ENCODE measurements around the gene PRPF6.
A peak's percentile ranks its signal among the peaks of the same experiment; 100 is the strongest.

The PRPF6 gene, protein sequence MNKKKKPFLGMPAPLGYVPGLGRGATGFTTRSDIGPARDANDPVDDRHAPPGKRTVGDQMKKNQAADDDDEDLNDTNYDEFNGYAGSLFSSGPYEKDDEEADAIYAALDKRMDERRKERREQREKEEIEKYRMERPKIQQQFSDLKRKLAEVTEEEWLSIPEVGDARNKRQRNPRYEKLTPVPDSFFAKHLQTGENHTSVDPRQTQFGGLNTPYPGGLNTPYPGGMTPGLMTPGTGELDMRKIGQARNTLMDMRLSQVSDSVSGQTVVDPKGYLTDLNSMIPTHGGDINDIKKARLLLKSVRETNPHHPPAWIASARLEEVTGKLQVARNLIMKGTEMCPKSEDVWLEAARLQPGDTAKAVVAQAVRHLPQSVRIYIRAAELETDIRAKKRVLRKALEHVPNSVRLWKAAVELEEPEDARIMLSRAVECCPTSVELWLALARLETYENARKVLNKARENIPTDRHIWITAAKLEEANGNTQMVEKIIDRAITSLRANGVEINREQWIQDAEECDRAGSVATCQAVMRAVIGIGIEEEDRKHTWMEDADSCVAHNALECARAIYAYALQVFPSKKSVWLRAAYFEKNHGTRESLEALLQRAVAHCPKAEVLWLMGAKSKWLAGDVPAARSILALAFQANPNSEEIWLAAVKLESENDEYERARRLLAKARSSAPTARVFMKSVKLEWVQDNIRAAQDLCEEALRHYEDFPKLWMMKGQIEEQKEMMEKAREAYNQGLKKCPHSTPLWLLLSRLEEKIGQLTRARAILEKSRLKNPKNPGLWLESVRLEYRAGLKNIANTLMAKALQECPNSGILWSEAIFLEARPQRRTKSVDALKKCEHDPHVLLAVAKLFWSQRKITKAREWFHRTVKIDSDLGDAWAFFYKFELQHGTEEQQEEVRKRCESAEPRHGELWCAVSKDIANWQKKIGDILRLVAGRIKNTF

DNA sequence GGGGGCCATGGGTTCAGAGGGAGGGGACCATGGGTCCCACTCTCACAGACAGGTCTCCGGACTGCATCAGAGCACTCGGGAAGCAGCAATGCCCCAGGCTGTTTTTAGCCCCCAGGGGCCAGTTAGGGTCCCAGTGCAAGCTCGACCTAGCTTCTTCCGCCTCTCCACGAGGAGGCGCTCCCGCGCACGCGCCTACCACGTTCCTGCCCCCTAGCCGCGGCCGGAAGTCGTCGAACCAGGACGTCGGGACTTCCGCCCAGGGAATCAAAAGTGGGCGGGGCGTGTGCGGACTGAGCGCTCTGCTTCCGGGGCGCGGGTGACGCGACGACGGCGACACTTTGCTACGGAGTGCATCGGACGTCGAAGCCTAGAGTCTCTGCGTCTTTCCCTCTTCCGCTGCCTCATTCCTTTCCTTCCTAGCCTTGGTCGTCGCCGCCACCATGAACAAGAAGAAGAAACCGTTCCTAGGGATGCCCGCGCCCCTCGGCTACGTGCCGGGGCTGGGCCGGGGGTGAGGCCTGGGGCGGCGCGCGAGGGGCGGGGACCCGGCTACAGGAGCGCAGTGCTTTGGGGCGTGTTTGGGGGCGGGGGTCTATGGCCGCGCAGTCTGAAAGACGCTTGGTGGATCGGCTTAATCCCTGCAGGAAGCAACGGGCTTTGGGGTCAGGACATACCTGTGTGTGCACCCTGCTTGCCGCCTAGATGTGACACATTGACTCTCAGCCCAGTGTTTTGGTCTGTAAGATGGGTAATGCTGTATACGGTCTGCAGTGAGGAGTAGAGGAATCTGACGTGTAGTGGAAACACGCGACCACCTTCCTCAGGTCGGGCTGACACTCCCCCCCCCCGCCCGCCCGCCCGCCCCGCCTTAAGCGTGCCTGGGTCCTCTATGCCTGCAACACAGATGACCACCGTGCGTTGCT is at the start of gene PRPF6:
Gene PRPF6 (plus strand): TSS at position 327 of the 923 bp plus-strand sequence. CDS start 114 bp downstream, at position 441.
- DNase-seq (ENCODE audit: low read depth in 2 of 2, low spot score in 1 of 2), result peak; percentile 83 to 89

DNA sequence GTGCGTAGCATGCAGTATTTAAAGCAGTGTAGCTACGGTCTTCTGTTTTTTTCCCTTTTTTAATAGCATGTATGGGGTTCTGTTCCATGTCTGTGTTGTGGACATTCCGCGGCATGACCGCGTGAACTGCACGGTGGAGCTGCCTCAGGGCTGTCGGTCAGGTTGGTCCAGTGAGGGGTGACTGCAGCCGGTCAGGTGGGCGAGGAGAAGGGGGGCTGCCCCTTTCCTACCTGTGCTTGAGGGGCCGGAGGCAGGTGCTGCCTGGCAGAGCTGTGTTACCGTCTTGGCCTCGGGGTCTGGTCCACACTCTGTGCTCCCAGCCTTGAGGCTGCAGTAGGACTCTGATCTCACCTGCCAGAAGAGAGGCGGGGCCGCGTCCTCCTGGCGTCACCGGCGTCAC is 49.2 kb upstream of the PRPF6 start:
- no peak for DNase-seq (ENCODE audit: low read depth in 2 of 2, low spot score in 1 of 2)

DNA sequence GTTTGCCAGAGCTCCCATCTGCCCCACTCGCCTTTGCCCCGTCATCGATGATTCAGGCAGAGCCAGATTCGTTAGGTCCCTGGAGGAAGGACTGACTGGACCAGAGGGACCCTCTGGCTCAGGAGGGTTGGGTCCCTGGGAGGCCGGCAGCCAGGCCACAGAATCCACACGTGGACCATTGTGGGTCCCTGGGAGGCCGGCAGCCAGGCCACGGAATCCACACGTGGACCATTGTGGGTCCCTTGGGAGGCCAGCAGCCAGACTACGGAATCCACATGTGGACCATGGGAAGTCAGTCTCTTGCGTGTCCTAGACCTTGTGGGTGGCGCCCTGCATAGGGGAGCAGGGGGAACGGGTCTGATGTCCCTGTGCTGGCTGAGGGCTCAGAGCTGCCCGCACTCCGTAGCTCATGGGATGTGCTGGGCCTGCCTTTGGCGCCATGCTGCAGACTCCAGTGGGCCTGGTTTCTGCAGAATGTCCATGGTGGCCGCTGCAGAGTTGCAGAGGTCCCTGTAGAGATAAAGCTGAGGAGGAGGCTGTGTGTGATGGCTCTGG is 48.2 kb upstream of the PRPF6 start:
- DNase-seq (ENCODE audit: low read depth in 2 of 2, low spot score in 1 of 2), result no peak

DNA sequence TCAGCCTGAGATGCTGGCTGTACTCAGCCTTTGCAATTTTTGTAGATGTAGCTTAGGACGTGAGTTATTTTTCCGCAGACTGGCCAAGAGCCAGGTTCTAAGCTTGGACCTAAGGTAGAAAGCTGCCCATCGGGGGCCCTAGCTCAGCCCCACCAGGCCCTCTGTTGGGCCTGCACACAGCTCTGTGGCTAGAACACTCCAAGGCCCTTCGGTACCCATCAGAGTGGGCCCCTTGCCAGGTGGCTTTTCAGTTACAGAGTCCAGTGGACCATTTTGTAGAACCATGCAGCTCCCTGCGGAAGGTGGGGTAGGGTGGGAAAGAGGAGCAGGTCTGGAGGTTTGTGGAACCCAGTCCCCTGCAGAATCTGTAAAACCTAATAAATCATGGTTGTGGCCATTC is 47.3 kb upstream of the PRPF6 start:
- no peak for DNase-seq (ENCODE audit: low read depth in 2 of 2, low spot score in 1 of 2)

DNA sequence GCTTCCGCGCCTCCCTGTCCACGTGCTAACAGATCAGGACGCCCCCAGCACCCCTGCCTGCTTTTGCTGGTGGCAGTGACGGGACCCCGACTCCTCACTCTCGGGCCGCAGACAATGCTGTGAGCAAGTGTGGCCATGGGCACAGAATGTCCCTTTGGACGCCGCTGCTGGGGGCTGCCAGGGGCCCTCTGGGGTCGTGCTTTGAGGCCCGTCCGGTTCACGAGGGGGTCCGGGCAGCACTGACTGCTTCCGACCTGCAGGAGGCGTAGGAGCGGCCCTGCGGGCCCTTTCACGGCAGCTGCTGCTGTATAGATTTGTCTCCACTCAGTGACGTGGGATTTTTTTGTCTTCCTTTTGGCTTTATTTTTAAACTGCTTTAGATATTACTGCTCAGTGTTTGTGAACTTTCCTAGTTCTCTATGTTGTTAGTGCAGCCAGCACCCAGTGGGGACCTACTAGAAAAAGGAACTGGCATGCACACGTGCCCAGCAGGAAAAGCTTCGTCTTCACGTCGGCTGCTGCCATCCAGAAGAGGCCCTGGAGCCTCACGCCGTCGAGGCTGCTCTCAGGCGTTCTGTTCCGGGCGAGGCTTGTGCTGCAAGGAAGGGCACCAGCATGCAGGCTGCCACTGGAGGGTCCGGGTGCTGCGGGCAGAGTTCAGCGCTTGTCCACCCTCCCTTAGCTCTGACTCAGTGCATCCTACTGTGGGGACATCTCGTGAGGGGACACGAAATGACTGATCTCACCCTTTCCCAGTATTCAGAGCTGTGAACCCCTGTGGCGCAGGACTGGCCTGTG is 46.5 kb upstream of the PRPF6 start:
- no peak for DNase-seq (ENCODE audit: low read depth in 2 of 2, low spot score in 1 of 2)

DNA sequence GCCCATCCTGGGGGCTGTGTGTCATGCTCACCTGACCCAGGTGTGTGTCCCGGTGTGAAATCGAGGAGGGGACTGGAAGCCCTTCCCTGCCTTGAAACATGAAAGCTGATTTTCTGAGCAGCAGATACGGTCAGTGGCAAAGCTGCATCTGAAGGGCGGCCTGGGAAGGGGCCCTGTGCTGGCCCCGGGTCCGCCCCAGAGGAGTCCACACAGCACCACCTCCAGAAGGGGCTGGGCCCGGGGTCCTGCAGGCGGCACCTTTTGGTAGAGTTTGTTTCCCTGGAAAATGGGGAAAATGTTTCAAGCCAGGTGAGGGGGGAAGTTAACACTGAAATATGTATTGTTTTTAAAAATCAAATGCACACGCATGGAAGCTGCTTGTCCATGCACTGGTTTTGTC is 45.5 kb upstream of the PRPF6 start:
- DNase-seq (ENCODE audit: low read depth in 2 of 2, low spot score in 1 of 2), result no peak

DNA sequence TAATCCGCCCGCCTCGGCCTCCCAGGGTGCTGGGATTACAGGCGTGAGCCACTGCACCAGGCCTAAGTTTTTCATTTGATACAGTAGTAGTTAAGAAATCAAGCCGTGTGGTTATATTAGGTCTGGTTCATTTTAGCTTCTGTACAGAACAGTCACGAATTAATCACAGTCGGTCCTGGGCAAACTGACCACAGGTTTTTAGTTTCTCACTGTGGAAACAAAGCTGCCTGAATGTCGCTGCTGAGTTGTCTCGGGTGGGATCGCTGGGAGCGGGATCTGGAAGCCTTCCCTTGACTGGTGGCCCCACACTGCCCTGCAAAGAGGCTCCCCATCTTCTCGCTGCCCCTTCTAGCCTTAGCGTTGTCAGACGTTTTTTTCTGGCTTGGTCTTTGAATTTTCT is 43.3 kb upstream of the PRPF6 start:
- no peak for DNase-seq (ENCODE audit: low read depth in 2 of 2, low spot score in 1 of 2)

DNA sequence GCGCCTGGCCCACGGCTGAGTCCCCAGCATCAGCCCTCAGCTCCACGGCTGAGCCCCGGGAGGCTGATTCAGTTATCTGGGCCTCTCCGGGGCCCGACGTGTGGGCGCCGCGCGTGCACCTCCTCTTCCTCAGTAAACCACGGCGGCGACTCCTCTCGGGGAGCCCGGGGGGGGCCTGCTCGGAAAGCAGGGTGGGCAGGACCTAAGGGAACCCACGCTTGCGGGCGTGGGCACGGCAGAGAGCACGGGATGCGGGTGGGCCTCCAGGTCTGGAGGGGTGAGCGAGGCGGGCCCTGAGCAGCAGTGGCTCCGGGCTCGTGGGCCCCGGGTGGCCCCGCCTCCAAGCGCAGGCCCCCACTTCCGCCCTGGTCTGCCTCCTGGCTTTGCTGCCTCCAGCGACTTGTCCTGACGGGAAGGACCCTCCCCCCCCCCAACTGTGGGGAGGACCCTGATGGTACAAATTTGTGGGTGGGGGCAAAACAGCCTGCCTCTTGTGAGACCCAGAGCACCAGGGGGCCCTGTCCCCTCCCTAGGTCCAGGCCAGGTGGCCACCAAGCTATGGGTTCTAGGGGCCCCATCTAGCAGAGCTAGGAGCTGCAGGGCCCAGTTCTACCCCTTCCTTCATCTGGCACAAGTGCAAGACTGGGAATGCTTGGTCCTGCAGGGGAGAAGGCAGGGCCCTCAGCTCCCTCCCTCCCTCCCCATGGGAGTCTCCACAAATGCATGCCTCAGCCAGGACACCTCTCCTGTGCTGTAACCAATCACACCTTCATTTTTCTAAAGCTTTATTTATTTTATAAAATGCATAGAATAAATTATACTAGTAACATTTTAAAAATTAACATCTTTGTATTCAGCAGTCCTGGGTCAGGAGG is 41.6 kb upstream of the PRPF6 start:
- DNase-seq (ENCODE audit: low read depth in 2 of 2, low spot score in 1 of 2), result no peak

DNA sequence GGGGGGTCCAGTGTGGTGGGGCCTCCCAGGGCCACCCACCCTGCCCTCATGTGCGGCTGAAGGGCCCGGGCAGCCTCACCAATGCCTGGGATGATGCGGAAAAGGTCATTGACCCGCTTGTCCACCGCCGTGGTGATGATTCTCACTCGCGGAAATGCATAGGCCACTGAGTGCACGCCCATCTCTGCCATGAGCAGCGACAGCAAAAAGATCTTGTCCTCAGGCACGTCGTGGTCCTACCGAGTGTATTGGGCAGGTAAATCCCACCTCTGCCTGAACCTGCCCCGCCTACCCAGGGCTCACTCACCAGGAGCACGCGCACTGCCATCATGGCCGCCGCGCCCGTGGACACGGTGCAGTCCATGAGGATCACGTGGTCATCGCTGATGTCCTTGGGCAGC is 40.9 kb upstream of the PRPF6 start:
- no peak for DNase-seq (ENCODE audit: low read depth in 2 of 2, low spot score in 1 of 2)

DNA sequence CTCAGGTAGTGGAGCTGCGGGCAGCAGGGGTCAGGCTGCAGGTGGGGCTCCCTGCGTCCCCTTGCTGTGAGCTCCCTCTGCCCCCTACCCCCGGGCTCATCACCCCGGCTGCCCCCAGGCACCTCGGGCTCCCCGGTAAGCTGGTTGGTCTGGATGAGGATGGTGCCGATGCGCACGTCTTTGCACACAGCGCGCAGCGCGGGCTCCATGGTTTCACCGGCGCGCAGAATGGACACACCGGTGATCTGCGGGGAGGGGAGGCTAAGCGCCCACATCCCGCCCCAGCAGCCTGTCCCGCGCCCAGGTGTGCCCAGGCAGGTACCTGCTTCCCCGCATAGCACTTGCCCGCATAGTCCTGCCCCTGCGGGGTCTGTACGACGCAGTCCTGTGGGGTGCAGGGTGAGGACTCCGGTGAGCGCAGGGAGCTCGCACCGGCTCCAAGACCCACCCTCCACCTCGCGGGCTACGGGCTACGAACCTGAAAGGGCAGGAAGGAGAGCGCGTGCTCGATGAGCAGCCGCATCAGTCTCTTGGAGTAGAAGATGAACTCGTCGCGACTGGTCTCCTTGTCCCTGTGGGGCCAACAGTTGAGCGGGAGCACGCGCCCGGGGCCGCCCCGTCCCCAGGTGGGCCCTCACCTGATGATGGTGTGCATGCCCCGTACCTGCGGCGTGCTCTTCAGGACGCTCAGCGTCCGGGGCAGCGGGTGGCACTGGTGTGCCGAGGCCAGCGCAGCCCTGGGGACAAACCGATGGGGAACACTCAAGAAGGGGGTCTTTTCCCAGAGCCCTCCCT is 40.3 kb upstream of the PRPF6 start:
- DNase-seq (ENCODE audit: low read depth in 2 of 2, low spot score in 1 of 2), result no peak

DNA sequence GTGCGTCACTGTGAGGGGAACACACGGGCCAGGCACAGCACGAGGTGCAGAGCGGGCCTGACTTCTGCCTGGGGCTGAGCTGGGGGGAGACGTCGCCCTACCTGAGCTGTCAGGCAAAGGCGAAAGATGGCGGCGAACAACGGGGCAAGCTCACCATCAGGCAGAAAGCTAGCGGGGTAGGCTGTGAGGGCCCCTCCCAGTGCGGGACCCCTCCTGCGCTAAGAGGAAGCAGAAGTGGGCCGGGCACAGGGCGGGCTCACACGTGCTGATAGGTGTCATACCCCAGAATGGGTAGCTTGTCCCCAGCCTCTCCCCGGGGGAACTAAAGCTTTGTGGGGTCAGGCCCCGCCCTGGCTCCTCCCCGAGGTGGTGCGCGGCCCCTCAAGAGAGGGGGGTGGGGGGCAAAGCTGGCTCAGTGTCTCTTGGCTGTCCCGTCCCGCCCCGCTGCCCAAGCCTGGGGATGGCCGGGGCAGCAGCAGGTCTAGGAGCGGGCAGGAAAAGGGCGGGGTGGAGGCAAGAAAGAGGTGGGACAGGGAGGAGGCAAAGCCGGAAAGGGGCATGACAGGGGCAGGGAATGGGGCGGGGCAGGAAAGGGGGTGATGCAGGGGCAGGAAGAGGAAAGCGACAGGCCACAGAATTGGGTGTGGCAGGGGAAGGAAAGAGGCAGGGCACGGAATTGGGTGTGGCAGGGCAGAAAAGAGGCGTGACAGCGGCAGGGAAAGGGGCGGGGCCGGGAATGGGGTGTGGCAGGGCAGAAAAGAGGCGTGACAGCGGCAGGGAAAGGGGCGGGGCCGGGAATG is 39.5 kb upstream of the PRPF6 start:
- no peak for DNase-seq (ENCODE audit: low read depth in 2 of 2, low spot score in 1 of 2)

DNA sequence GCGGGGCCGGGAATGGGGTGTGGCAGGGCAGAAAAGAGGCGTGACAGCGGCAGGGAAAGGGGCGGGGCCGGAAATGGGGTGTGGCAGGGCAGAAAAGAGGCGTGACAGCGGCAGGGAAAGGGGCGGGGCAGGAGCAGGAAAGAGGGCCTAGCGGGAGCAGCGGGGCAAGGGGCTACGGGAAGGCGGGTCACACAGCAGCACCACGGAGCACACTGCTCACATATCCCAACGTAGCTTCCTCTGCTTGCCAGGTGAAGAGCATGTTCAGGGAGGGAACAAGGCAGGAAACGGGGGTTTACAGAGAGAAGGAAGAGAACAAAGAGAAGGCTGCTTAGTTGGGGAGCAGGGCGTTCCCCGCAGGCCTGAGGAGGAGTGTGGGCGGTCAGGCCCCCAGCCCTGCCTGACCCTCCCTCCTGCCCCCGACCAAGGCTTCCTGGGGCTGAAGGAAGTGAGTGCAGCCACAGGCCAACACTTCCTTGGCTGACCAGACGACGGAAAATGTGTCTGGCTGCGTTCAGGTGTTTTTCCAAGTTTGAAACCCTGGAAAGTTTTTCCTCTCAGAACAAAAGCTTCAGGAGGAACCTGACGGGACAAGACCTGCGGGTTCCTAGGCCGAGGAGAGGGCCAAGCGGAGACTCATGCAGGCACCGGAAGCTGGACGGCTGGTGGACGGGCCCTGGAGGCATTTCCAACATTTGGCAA is 38.5 kb upstream of the PRPF6 start:
- no peak for DNase-seq (ENCODE audit: low read depth in 2 of 2, low spot score in 1 of 2)

DNA sequence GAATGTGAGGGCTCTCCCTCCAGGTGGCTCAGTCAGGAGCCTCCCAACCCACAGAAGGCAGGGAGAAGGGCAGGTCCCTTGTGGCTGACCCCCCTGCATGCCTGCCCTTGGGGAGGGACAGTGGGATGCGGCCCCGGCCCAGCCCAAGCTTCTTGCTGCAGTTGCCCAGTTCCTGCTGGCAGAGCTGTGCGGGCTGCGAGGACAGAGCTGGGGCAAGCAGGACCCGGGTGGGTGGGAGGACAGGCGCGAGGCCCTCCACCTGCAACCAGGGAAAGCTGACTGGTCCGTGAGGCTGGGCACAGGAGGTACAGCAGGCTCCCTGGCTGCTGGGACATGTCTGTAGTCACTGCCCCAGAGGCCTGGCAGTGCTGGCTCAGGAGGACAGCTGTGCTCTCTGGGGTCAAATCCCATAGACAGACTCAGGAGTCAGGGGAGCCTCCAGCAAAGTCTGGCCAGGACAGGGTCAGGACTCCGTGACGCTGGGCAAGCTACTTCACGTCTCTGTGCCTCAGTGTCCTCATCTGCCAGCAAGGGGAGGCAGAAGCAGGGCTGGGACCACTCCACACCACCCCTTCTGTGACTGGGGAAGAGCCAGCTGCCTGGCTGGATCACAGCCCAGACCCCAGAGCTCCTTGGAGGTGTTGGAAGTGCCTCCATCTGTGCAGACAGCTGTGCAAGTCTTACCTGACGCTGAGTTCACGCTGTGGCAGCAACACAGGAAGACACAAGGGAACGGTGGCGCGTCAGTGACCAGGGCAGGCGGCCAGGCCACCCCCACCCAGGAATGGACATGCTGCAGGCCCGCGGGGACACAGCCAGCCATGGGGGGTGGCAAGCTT is 37.7 kb upstream of the PRPF6 start:
- no peak for DNase-seq (ENCODE audit: low read depth in 2 of 2, low spot score in 1 of 2)

DNA sequence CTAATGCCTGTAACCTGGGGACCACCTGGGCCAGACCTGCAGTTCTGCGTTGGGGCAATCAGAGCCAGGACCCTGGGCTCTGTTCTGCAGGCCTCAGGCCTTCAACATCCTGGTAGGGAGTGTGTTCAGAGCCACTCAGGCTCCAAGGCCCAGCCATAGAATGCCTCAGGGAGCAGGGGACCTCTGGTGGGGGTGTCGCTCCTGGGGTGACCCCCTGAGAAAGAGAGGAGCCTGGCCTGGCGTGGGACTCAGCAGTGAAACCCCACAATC is 37.2 kb upstream of the PRPF6 start:
- DNase-seq (ENCODE audit: low read depth in 2 of 2, low spot score in 1 of 2), result no peak

DNA sequence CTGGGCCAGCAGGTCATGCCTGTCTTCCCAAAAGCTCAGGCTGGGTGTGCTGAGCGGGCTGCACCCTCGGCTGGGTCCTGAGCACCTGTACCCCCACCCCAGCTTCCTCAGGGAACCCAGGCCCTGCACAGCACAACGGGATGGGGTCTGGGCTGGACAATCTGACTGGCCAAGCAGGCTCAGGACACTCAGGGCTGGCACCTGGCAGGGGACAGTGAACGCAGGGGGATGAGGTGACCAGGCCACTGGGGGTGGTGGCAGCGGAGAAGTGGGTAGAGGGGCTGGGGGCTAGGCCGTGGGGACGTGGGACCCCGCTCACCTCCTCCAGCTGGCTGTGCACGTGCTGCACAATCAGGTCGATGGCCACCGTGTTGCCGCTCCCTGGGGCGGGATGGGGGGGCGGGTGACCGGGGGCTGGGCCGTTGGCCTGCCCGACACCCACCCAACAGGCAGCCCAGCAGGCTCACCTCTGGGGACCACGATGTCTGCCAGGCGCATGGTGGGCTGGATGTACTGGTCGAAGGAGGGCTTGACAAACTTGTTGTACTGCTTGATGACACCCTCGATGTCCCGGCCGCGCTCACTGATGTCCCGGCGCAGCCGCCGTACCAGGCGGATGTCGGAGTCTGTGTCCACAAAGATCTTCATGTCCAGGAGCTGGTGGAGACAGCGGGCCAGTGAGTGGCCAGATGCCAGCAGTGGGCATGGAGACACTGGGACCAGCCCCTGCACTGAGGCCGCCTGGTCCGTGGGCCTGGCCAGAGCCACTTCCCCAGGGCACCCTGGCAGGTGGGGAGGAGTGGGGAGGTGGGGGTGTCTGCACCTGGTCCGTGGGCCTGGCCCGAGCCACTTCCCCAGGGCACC is 36.6 kb upstream of the PRPF6 start:
- DNase-seq (ENCODE audit: low read depth in 2 of 2, low spot score in 1 of 2), result no peak
